Jurkat, Clone E6-1 (cell line): ENCODE measurements around the gene ZC4H2. TPM values are rescaled to one million over a fixed set of nuclear protein-coding genes. Genes with fewer than 3 reads are reported as not detected.
"Not testable (repeated sequence)": the region's sequence is repeated elsewhere in the genome, so short reads cannot be mapped to it uniquely, and the experiment has no call there.

Source experiments
- DNase-seq: peaks from one replicate; pipeline ENCODE4 v3.0.0-alpha.2; 2011; ENCODE audit warnings: low read depth, low spot score
- H3K4me3 ChIP-seq: 2 replicates; pipeline ENCODE4 v1.5.1; 2011; ENCODE audit warnings: mild to moderate bottlenecking, low read length, control low read depth, moderate library complexity
- polyA plus RNA-seq: library from polyadenylated mRNA; unstranded; fragments of >200 nt; gene quantifications from one replicate; pipeline ENCODE4 v1.2.1, GENCODE V29; 2012; ENCODE audit warnings: missing spikeins; ENCODE audit not compliant: insufficient read length, insufficient read depth

ZC4H2 gene, protein sequence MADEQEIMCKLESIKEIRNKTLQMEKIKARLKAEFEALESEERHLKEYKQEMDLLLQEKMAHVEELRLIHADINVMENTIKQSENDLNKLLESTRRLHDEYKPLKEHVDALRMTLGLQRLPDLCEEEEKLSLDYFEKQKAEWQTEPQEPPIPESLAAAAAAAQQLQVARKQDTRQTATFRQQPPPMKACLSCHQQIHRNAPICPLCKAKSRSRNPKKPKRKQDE
- 20.2 TPM for polyA plus RNA-seq

DNA sequence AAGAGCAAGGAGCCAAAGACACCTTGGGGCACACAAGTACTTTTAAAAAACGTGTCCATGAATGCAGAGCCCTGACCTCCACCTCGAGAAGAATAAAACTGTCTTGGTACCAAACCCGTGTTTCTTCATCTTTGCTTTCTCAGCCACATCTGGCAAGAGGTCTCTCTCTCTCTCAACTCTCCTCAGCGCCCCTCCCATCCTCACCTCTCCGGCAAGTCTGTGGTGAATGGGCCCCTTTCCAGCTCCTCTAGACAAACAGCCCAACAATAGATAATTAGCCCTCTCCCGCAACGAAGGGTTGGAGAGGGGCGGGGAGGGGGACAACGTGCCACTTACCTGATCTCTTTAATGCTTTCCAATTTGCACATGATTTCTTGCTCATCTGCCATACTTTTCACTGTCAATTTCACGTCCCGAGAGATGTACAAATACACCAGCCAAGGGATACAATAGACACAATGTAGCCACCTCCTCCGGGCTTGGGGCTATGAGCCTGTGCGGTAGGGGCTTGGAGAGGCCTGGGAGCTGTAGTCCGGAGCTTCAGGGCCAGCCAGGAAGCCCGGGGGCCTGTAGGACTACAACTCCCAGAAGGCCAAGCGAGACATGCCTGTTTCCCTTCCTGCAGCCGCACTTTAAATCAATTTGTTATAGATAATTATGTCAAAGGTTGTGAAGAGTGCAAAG lies at the start of gene ZC4H2:
ZC4H2 (minus strand) TSS at position 462 of the 684 bp plus-strand sequence; CDS start at position 389, 73 bp downstream.
- H3K4me3 ChIP-seq: peak within 1 kb of the TSS; percentile 77
- peak; percentile 63 for DNase-seq

DNA sequence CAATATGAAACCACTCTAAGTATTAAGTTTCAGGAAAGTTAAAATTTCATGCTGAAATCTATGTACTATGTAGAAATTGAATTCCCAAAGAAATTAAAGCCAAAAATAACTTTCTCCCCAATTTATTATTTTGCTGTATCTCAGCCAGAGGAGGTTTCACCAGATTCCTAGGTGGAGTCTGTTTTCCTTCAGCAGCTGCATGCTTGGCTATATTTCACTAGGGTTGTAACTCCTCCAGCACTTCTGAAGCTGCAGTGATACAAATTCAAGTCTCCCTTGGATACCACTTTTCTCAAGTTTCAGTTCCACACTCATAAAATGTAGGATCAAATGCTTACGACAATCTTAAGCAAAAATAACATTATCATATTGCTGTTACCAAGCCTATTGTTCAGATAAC lies 41.2 kb upstream of the ZC4H2 start:
- H3K4me3 ChIP-seq: no peak overlapping the region
- no peak for DNase-seq

DNA sequence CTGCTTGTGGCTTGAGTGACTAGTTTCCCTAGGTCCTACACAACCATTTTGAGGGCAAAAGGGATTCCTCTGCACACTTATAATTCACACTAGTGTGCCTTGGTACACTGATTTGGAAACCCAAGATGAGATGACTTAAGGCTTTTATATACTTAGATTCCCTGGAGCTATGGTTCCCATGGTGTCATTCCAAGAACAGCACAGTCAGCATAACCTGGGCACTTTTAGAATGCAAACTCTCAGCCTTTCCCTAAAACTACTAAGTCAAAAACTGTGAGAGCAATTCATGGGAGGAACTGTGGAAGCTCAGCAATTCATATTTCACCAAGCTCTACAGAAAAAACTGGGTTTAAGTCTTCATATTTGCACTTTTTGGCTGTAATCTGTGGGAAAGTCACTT lies 38.0 kb upstream of the ZC4H2 start:
- H3K4me3 ChIP-seq: no peak overlapping the region
- no peak for DNase-seq

DNA sequence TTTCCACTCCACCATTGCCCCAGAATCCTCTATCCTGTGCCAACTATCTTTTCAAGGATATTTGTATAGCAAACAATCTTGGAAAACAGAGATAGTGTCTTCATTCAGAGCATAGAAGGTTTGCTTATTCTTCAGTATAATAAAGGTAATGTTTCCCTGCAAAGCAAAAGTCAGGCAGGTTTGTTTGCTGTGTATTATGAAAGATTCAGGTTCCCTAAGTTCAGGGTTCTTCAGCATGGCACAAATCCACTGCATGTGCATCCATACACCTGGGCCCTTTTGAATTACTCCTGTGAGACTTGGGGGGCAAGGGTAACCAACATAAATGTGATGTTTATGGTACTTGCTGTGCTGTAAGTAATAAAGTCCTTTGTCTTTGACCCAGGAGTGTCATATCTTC lies 33.2 kb upstream of the ZC4H2 start:
- H3K4me3 ChIP-seq: no peak overlapping the region
- no peak for DNase-seq

DNA sequence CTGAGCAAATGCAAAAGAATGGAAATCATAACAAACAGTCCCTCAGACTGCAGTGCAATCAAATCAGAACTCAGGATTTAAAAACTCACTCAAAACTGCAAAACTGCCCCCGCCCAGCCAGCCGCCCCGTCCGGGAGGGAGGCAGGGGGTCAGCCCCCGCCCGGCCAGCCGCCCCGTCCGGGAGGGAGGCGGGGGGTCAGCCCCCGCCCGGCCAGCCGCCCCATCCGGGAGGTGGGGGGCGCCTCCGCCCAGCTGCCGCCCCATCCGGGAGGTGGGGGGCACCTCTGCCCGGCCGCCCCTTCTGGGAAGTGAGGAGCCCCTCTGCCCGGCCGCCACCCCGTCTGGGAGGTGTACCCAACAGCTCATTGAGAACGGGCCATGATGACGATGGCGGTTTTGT lies 26.0 kb upstream of the ZC4H2 start:
- not testable (repeated sequence) for H3K4me3 ChIP-seq, DNase-seq

DNA sequence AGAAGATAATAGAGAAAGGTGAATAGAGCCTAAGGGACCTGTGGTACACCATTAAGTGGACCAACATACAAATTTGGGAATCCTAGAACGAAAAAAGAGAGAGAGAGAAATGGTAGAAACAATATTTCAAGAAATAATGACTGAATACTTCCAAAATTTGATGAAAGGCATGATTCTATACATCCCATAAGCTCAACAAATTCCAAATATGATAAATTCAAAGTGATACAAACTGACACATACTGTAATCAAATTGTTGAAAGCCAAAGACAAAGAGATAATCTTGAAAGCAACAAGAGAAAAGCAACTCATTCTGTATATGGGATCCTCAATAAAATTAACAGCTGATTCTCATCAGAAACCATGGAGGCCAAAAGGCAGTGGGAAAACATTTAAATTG lies 20.6 kb upstream of the ZC4H2 start:
- no peak overlapping the region for H3K4me3 ChIP-seq
- DNase-seq: no peak

DNA sequence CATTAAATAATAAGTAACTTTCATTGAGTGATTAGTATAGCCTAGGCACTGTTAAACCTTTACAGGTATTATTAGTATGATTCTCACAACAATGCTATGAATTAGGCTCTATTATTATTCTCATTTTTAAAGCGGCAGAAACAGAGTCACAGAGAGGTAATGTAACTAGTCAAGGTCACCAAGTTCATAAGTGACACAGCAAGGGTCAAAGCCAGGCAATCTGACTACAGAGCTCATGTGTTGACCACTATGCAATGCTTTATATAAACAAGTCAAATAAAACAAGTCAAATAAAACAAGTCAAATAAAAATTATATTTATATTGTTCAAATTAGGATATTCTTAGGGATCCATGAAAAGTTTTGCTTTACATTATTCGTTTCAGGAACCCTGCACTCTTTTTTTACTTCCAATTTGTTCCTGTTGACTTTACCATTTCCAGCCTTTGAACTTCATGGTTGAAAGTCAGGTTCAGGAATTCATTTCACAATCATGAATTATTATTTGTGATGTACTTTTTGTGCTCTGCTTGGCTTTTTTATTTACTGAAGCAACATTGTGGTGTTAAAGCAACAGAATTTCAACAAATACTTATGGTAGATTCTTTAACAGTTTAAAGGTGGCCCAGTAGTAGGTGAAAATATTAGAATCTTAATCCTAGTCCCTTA lies 18.0 kb upstream of the ZC4H2 start:
- H3K4me3 ChIP-seq: no peak overlapping the region
- DNase-seq: no peak

DNA sequence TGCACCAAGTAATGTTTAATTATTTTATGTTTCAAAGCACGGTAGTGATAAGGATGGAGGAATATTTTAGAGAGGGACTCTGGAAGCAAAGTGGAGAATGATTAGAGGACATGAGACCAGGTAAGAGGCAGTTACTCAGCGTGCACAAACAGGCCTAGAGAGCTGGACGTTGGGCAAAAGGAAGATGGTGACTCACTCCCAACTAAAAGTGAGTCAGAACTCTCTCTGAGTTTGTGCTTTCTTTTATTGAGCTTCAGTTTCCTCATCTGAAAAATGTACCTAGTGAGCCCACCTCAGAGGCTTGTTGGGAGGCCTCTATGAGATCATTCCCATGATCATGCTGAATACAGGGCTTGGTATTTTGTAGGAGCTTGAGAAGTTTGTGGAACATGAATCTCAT lies 1.6 kb upstream of the ZC4H2 start:
- H3K4me3 ChIP-seq: no peak overlapping the region
- DNase-seq: no peak

DNA sequence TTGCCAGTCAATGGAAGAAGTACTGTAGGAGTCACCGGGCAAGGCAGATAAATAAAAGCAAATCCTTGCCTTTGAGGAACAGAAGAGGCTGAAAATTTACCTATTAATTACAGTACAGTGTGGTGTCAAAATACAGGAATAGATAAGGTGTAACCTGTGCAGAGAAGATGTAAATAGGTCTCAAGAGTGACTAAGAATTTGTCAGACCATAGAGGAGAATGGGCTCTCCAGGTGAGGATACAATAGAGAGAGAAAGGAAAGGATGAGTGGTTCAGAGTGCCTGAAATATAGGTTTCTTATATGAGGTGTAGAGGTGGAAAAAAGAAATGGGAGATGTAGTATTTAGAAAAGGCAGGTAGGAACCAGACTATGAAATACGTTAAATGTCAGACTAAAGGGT lies 801 bp upstream of the ZC4H2 start:
- no peak for DNase-seq
- H3K4me3 ChIP-seq: no peak overlapping the region

DNA sequence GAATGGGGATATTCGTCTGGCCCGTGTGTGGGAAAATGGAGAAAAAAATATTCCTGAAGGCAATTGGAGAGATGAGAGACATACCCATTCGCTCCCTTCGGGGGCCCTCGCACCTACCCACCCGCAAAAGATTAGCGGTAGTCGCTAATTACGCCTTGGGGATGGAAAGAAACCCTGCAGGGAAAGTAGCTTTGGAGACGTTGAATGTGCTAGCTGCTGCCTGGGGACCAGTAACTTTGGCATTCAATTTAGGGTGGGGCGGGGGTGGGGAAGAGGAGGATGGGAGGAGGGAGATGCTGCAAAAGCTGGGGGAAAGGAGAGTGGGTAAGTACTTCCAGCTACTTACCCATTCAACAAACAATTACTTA lies 407 bp upstream of the ZC4H2 start:
- no peak for DNase-seq
- H3K4me3 ChIP-seq: peak overlapping the region; percentile 77

DNA sequence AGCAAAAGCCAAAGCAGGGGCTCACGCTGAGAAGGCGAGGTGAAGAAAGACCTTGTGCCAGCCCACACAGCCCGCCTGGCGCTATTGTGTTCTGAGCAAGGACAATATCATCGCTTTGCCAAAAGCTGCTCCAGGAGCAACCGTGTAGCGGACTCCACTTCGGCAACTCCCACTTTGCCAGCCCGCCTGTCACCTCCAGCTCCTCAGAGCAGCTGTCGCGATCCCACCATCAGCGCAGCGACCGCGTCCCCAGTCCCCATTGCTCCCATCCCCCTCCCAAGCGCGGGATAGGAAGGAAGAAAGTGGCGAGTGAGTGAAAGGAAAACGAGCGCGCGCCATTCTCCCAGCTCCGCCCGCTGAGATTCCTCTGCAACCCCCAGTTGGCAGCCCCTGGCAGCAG lies 759 bp downstream of the ZC4H2 start:
- peak overlapping the region; percentile 77 for H3K4me3 ChIP-seq
- no peak for DNase-seq

DNA sequence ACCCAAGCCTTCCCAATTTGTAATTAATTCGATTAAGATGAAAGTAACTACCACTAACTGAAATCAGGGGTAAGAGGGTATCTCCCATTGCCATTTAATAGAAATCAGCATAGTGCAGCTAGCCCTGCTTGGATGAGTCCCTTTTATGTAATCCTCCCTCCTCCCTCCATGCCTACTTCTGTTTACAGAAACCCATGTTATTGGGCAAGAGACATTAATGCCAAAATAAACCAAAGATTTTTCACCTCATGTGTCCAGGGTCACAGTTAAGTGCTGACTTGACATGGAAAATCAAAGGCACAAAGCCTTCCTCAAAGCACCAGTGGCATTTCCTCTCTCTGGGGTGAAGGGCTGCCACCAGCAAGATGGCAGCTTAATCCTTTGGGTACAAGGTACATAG lies 50.8 kb downstream of the ZC4H2 start:
- H3K4me3 ChIP-seq: no peak overlapping the region
- no peak for DNase-seq

DNA sequence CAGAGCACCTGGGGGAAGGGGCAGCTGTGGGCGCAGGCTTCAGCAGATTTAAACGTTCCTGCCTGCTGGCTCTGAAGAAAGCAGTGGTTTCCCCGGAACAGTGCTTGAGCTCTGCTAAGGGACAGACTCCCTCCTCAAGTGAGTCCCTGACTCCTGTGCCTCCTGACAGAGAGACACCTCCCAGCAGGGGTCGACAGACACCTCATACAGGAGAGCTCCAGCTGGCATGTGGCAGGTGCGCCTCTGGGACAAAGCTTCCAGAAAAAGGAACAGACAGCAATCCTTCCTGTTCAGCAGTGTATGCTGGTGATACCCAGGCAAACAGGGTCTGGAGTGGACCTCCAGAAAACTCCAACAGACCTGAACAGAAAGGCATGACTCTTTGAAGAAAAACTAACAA lies 68.1 kb downstream of the ZC4H2 start:
- no peak overlapping the region for H3K4me3 ChIP-seq
- DNase-seq: no peak

DNA sequence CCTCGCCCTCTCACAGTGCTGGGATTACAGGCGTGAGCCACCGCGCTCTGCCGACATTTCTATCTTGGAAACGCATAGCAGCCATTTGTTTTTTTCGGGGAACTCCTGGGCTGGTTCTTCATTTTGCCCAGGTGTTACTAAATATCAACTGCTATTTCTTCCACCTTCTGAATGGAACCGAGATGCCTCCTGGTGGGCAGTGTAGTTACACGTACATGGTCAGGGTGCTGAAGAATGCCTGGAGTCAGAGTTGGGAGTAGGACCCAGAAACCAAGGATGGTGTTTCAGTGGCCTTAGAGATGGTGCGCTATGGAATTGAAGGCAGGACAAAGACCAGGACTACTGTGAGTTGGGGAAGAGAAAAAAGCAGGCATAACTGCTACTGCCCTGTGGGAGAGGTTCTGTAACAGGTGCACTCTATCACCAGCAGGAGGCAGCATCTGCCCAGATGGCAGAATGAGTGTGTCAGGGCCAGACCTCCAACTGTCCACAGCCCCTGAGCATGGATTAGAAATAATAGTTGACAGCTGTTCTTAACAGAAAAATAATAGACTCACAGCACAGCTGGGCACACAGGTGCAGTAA lies 81.7 kb downstream of the ZC4H2 start:
- DNase-seq: peak; percentile 47
- H3K4me3 ChIP-seq: no peak overlapping the region

DNA sequence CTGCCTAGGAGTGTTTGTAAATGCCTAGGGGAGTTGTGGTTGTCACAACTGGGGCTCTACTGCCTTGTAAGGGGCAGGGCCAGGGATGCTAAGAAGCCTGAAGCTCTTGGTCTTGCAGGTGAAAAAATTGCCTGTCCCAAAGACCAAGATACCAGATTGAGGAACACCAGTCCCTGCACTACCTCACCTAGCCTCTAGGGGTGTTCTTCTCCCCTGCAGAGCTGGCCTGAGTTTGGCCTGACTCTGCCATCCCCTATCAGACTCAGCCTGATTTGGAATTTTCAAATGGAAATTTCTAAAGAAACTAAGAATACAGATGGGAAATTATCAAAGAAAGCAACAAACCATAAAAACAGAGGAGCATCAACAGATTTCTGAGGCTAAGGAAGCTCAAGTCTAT lies 90.4 kb downstream of the ZC4H2 start:
- DNase-seq: no peak
- H3K4me3 ChIP-seq: no peak overlapping the region

DNA sequence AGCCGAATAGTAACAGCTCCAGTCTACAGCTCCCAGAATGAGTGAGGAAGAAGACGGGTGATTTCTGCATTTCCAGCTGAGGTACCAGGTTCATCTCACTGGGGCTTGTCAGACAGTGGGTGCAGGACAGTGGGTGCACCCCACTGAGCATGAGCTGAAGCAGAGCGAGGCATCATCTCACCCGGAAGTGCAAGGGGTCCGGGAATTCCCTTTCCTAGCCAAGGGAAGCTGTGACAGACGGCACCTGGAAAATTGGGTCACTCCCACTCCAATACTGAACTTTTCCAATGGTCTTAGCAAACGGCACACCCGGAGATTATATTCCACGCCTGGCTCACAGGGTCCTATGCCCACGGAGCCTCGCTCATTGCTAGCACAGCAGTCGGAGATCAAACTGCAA lies 97.5 kb downstream of the ZC4H2 start:
- not testable (repeated sequence) for DNase-seq, H3K4me3 ChIP-seq

DNA sequence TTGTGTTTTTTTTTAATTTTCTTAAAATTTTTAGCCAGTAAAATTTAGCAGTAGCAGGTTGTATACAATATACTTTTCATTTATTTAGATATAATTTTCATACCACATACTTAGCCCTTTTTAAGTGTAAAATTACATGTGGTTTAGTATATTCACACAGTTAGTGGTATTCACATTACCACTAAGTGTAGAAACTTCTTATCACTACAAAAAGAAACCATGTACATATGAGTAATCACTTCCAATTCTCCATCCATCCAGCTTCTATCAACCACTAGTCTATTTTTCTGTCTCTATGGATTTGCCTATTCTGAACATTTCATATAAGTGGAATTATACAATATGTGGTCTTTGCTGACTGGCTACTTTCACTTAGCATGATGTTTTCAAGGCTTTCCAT lies 109.0 kb downstream of the ZC4H2 start:
- H3K4me3 ChIP-seq: no peak overlapping the region
- DNase-seq: no peak
